Breast epithelium (tissue), 4 donors: Measurements from ENCODE around the gene ATXN1. TPM values are rescaled to one million over a fixed set of nuclear protein-coding genes. Genes with fewer than 3 reads are reported as not detected.

ENCODE experiments used
- DNase-seq, 2 donors: peaks; one replicate each; pipeline ENCODE4 v3.0.0-alpha.2; 2019; ENCODE audit warnings: low spot score in 2 of 2
- H3K27ac ChIP-seq, 2 donors: fragments of 200-600 bp; sonication (generic) in 1 of 2; one replicate each; pipeline ENCODE4 v1.5.1; 2016 to 2019; ENCODE audit warnings: mild to moderate bottlenecking in 1 of 2
- H3K27me3 ChIP-seq, 2 donors: fragments of 200-600 bp; sonication (generic) in 1 of 2; one replicate each; pipeline versions ENCODE4 v1.5.1 to v1.6.0; 2017 to 2019; ENCODE audit warnings: control low read depth in 1 of 2, mild to moderate bottlenecking in 1 of 2
- H3K36me3 ChIP-seq: fragments of 200-600 bp; one replicate; pipeline ENCODE4 v1.5.1; 2019
- H3K4me1 ChIP-seq, 2 donors: fragments of 200-600 bp; sonication (generic); one replicate each; pipeline ENCODE4 v1.5.1; 2016 to 2019; ENCODE audit warnings: control low read depth in 1 of 2
- H3K4me3 ChIP-seq, 3 donors: fragments of 200-600 bp; sonication (generic); 1 replicate in 2 of 3; 2 replicates in 1 of 3; pipeline ENCODE4 v1.5.1; 2016 to 2019; ENCODE audit warnings: mild to moderate bottlenecking in 3 of 3, moderate library complexity in 2 of 3
- H3K9me3 ChIP-seq, 2 donors: fragments of 200-600 bp; sonication (generic) in 1 of 2; one replicate each; pipeline ENCODE4 v1.5.1; 2016 to 2019; ENCODE audit warnings: control low read depth in 1 of 2
- POLR2A ChIP-seq: fragments of 450-650 bp; IDR thresholded peaks from one replicate; pipeline ENCODE4 v1.6.1; 2016; ENCODE audit warnings: antibody characterized with exemption, mild to moderate bottlenecking, moderate library complexity
- POLR2AphosphoS5 ChIP-seq, 3 donors: sonication (generic); formaldehyde crosslinking; IDR thresholded peaks; one replicate each; pipeline ENCODE4 v1.6.1; 2017; ENCODE audit warnings: antibody characterized with exemption in 3 of 3
- intact Hi-C: fragments of 100-400 bp; cut with DNase I; formaldehyde crosslinking; loops from one replicate; pipeline ENCODE4 v1.15.1; 2023; ENCODE audit warnings: low total_unique reads
- total RNA-seq, 3 donors: library from RNA; depleted of rRNA; stranded (reverse); fragments of >200 nt; gene quantifications; one replicate each; pipeline ENCODE4 v1.1.0, GENCODE V29; 2016
- TF ChIP-seq, protein P1 (sequence below), 3 donors: fragments of 450-650 bp; IDR thresholded peaks; one replicate each; pipeline ENCODE4 v1.5.1; 2016 to 2017; ENCODE audit warnings: antibody characterized with exemption in 3 of 3, mild to moderate bottlenecking in 3 of 3, moderate library complexity in 3 of 3

The ATXN1 gene
- total RNA-seq, 3 donors from 2014 or later = 26.7 to 63.2 (median 37.4) TPM

DNA sequence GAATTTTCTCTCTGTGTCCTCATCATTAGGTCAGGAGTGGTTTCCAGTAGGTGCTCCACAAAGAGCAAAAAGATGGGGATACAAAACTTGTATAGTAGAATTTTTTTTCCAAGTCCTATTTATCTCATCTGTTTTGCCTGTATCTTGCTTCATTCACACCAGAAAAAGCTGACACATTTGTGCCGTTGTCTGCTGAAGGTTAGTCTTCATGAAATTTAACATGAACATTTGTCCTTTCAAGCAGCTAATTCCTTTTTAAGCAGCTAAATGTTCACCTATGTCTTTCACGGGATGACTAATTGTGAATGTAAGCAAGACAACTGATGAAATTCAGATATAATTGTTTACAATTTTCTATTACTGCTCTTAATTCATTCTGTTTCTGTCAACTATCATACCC lies 83.8 kb downstream of the ATXN1 start:
- DNase-seq = no peak
- intact Hi-C loops = no loop called here
- no peaks in the 10 kb centered on the region for H3K9me3 ChIP-seq
- H3K27me3 ChIP-seq = no peaks in the 10 kb centered on the region
- no peaks in the 10 kb centered on the region for H3K4me1 ChIP-seq
- no peak overlapping the region for H3K4me3 ChIP-seq
- no peaks in the 10 kb centered on the region for H3K36me3 ChIP-seq
- peak overlapping the region; percentile 68 to 71 for H3K27ac ChIP-seq
- TF ChIP-seq POLR2AphosphoS5 (IDR thresholded peaks at IDR 0.05) (no peak), POLR2A (no peak)
- TF ChIP-seq, protein P1, sequence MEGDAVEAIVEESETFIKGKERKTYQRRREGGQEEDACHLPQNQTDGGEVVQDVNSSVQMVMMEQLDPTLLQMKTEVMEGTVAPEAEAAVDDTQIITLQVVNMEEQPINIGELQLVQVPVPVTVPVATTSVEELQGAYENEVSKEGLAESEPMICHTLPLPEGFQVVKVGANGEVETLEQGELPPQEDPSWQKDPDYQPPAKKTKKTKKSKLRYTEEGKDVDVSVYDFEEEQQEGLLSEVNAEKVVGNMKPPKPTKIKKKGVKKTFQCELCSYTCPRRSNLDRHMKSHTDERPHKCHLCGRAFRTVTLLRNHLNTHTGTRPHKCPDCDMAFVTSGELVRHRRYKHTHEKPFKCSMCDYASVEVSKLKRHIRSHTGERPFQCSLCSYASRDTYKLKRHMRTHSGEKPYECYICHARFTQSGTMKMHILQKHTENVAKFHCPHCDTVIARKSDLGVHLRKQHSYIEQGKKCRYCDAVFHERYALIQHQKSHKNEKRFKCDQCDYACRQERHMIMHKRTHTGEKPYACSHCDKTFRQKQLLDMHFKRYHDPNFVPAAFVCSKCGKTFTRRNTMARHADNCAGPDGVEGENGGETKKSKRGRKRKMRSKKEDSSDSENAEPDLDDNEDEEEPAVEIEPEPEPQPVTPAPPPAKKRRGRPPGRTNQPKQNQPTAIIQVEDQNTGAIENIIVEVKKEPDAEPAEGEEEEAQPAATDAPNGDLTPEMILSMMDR (IDR thresholded peaks at IDR 0.05) = no peak

DNA sequence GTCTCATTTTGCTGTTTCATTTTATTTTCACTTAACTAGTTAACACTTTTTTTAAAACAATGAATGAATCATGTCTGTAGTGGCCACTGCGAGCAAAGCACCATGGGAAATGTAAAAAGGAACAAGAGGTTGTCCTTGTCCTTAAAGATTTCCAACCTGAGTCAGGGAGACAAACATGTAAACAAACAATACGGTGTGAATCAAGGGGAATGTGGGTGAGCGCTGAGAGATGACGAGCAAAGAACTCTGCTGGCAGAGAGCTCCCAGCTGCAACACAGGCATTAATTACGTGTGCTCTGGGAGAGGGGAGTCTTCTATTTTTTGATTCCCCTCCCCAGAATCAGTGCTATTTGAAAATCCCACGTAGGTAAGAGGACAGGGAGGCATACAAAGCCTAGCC lies 84.3 kb downstream of the ATXN1 start:
- TF ChIP-seq POLR2AphosphoS5 (IDR thresholded peaks at IDR 0.05) = no peak
- TF ChIP-seq, protein P1 (IDR thresholded peaks at IDR 0.05) = no peak
- H3K4me3 ChIP-seq = peak overlapping the region in 1 of 3 donors; percentile 34
- no peak for DNase-seq
- H3K27me3 ChIP-seq = no peaks in the 10 kb centered on the region
- no peaks in the 10 kb centered on the region for H3K4me1 ChIP-seq
- intact Hi-C loops = no loop called here
- peak overlapping the region; percentile 68 to 71 for H3K27ac ChIP-seq
- no peaks in the 10 kb centered on the region for H3K9me3 ChIP-seq
- no peaks in the 10 kb centered on the region for H3K36me3 ChIP-seq

DNA sequence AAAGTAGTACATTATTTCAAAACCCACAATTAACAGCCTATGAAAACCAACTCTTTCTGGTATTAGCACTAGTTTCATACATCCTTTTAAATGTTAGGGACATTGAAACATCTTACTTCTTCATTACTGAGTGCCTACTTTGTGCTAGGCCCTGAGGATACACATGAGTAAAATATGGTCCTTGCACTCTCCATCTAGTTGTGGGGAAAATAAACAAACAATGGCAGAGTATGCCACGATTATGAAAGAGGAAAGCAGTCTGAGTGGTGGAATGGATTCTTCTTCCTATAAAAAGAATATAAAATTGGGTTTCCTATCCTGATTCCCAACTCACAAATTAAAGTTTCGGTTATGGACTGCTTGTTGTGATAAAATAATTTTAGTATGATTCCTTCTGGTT lies 84.9 kb downstream of the ATXN1 start:
- H3K4me3 ChIP-seq = no peak overlapping the region
- no peak for DNase-seq
- TF ChIP-seq POLR2AphosphoS5 (IDR thresholded peaks at IDR 0.05) (no peak), POLR2A (no peak)
- TF ChIP-seq, protein P1 (IDR thresholded peaks at IDR 0.05) = no peak
- no peaks in the 10 kb centered on the region for H3K4me1 ChIP-seq
- peak overlapping the region; percentile 68 to 71 for H3K27ac ChIP-seq
- no peaks in the 10 kb centered on the region for H3K9me3 ChIP-seq
- intact Hi-C loops = no loop called here
- H3K36me3 ChIP-seq = no peaks in the 10 kb centered on the region
- H3K27me3 ChIP-seq = no peaks in the 10 kb centered on the region

DNA sequence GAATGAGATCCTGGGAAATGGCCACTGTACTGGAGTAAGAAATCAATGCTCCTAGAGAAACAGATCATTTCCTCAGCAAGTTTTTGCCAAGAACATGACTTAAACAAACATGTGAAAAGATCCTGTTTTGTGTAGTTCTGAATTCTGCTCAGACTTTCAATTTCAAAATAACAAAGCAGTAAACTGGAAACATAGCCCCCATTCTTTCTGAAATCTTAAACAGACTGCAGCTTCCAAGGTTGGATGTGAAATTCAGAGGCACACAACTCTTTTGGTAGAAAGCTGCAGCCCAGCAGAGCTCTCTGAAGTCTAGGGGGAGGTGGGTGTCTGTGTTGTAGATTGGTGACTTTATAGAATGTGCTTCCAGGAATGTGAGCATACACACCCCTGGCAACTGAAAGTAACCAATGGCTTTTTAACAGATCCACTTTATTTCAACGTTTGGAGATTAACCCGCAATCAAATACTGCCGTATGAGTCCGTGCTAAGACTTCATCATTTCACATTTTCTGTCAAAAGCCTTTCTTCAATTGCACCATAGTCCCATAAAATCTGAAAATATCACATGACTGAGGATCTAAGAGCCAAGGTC lies 86.4 kb downstream of the ATXN1 start:
- intact Hi-C loops = no loop called here
- TF ChIP-seq POLR2A = no peak
- no peak for TF ChIP-seq POLR2AphosphoS5 (IDR thresholded peaks at IDR 0.05)
- TF ChIP-seq, protein P1 (IDR thresholded peaks at IDR 0.05) = no peak
- peak overlapping the region in 1 of 2 donors; percentile 23 for H3K27ac ChIP-seq

DNA sequence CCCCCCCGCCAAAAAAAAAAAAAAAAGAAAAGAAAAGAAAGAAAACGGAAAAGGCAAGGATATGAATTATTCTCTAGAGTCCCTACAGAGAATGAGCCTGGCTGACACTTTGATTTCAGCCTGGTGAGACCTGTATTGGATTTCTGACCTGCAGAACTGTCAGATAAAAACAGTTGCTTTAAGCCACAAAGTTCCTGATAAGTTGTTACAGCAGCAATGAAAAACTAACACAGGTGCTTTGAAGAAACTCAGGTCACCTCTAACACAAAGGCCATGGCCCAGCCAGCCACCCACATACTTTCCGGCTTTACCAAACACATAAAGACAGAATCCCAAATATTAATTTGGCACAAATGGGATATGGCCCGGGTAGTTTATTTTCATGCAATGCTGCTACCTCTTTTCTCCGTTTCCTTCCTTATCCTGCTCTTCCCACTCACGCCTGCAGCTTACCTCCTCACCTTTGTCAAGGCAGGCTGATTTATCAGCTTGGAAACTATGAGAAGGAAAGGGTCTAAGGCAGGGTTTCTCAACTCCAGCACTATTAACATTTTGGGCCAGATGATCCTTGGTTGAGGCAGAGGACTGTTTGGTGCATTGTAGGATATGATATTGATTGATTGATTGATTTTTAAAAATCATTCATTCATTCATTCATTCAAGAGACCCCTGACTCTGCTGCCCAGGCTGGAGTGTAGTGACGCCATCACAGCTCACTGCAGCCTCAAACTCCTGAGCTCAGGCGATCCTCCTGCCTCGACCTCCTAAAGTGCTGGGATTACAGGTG lies 88.1 kb downstream of the ATXN1 start:
- TF ChIP-seq, protein P1 (IDR thresholded peaks at IDR 0.05) = no peak
- no peak for TF ChIP-seq POLR2AphosphoS5 (IDR thresholded peaks at IDR 0.05)
- no peak for TF ChIP-seq POLR2A
- no peak overlapping the region for H3K4me3 ChIP-seq
- H3K4me1 ChIP-seq = no peaks in the 10 kb centered on the region

More for the DNA sequence above, 86.4 kb downstream of the ATXN1 start:
- no peak for DNase-seq
- H3K9me3 ChIP-seq = no peaks in the 10 kb centered on the region
- H3K27me3 ChIP-seq = no peaks in the 10 kb centered on the region
- no peaks in the 10 kb centered on the region for H3K36me3 ChIP-seq
- no peak overlapping the region for H3K4me3 ChIP-seq
- H3K4me1 ChIP-seq = no peaks in the 10 kb centered on the region

More for the DNA sequence above, 88.1 kb downstream of the ATXN1 start:
- Histone ChIP-seq H3K27ac (no peak overlapping the region), H3K27me3 (no peaks in the 10 kb centered on the region), H3K36me3 (no peaks in the 10 kb centered on the region), H3K9me3 (no peaks in the 10 kb centered on the region)
- intact Hi-C loops = no loop called here
- no peak for DNase-seq
